Esophagus (tissue), 2 donors: ENCODE data around the gene FBN2. TPM values are rescaled to one million over a fixed set of nuclear protein-coding genes. Genes with fewer than 3 reads are reported as not detected.

Experiments
- H3K27ac ChIP-seq, 2 donors: one replicate each; pipeline ENCODE4 v1.5.1; 2013; ENCODE audit warnings: low read depth in 2 of 2, mild to moderate bottlenecking in 2 of 2, inconsistent platforms in 1 of 2, low read length in 1 of 2, moderate library complexity in 1 of 2
- H3K27me3 ChIP-seq, 2 donors: one replicate each; pipeline ENCODE4 v1.6.1; 2013; ENCODE audit warnings: low read length in 2 of 2, control low read depth in 1 of 2, mild to moderate bottlenecking in 1 of 2; ENCODE audit not compliant: insufficient read depth in 2 of 2, control insufficient read depth in 1 of 2
- H3K36me3 ChIP-seq, 2 donors: one replicate each; pipeline ENCODE4 v1.6.1; 2013; ENCODE audit warnings: low read length in 1 of 2; ENCODE audit not compliant: control insufficient read depth in 2 of 2, insufficient read depth in 2 of 2
- H3K4me1 ChIP-seq, 2 donors: one replicate each; pipeline ENCODE4 v1.6.1; 2013; ENCODE audit warnings: low read length in 1 of 2; ENCODE audit not compliant: control insufficient read depth in 2 of 2, insufficient read depth in 2 of 2
- H3K4me3 ChIP-seq, 2 donors: one replicate each; pipeline ENCODE4 v1.5.1; 2013; ENCODE audit warnings: low read length in 2 of 2, mild to moderate bottlenecking in 2 of 2, low read depth in 1 of 2, moderate library complexity in 1 of 2
- H3K9me3 ChIP-seq, 2 donors: one replicate each; pipeline ENCODE4 v1.6.1; 2013; ENCODE audit warnings: mild to moderate bottlenecking in 2 of 2, low read depth in 1 of 2, low read length in 1 of 2, moderate library complexity in 1 of 2; ENCODE audit not compliant: control insufficient read depth in 2 of 2, insufficient read depth in 1 of 2
- WGBS, 2 donors: extraction: QIAGEN DNeasy Blood & Tissue Kit; methylation state at CpG; one replicate each; pipeline ENCODE4 v1.1.7; 2013; 5-methylcytosine and 5-hydroxymethylcytosine counted together
- polyA plus RNA-seq, 2 donors: library from polyadenylated mRNA; stranded (reverse); fragments of 200-250 nt; gene quantifications; one replicate each; pipeline ENCODE4 v1.2.3, GENCODE V29; 2013
- donor health status: healthy with polysubstance abuse.
- donor health status: Bipolar disorder and iron deficiency.

The FBN2 gene
- polyA plus RNA-seq, 2 donors, result 0.09 to 0.14 TPM

- 71 to 75% methylated on average over 1 of the region's 1 CpG for WGBS, 2 donors
- H3K4me1 ChIP-seq, result no peaks in the 10 kb centered on the region
- no peaks in the 10 kb centered on the region for H3K36me3 ChIP-seq
- H3K27me3 ChIP-seq, result no peaks in the 10 kb centered on the region
- no peak overlapping the region for H3K4me3 ChIP-seq
- no peak overlapping the region for H3K27ac ChIP-seq
- H3K9me3 ChIP-seq, result no peaks in the 10 kb centered on the region
Measured at GRCh38 chr5:128490761-128491160, 47.3 kb downstream of the FBN2 start.

GRCh38 chr5:128487041-128487440, 51.0 kb downstream of the FBN2 start:
- Histone ChIP-seq H3K4me1 (no peaks in the 10 kb centered on the region), H3K36me3 (no peaks in the 10 kb centered on the region), H3K9me3 (no peaks in the 10 kb centered on the region), H3K27ac (no peak overlapping the region), H3K4me3 (no peak overlapping the region), H3K27me3 (no peaks in the 10 kb centered on the region)
- 84 to 95% methylated on average over 3 of the region's 3 CpGs for WGBS, 2 donors

GRCh38 chr5:128483738-128484137, 54.3 kb downstream of the FBN2 start:
- 84 to 90% methylated on average over 3 of the region's 3 CpGs for WGBS, 2 donors
- H3K4me3 ChIP-seq, result no peak overlapping the region
- H3K27ac ChIP-seq, result no peak overlapping the region
- H3K27me3 ChIP-seq, result no peaks in the 10 kb centered on the region
- no peaks in the 10 kb centered on the region for H3K9me3 ChIP-seq
- H3K36me3 ChIP-seq, result no peaks in the 10 kb centered on the region
- no peaks in the 10 kb centered on the region for H3K4me1 ChIP-seq

GRCh38 chr5:128480906-128481633, 57.0 kb downstream of the FBN2 start:
- H3K4me3 ChIP-seq, result no peak overlapping the region
- WGBS, 2 donors, result 85 to 88% methylated on average over 5 of the region's 5 CpGs
- H3K36me3 ChIP-seq, result no peaks in the 10 kb centered on the region
- H3K4me1 ChIP-seq, result no peaks in the 10 kb centered on the region
- no peaks in the 10 kb centered on the region for H3K9me3 ChIP-seq
- no peaks in the 10 kb centered on the region for H3K27me3 ChIP-seq
- H3K27ac ChIP-seq, result no peak overlapping the region

GRCh38 chr5:128480158-128480557, 57.9 kb downstream of the FBN2 start:
- H3K4me1 ChIP-seq, result no peaks in the 10 kb centered on the region
- no peaks in the 10 kb centered on the region for H3K27me3 ChIP-seq
- H3K4me3 ChIP-seq, result no peak overlapping the region
- H3K27ac ChIP-seq, result no peak overlapping the region
- no peaks in the 10 kb centered on the region for H3K9me3 ChIP-seq
- 78 to 87% methylated on average over 1 of the region's 1 CpG for WGBS, 2 donors
- H3K36me3 ChIP-seq, result no peaks in the 10 kb centered on the region

- 78 to 82% methylated on average over 6 of the region's 6 CpGs for WGBS, 2 donors
- Histone ChIP-seq H3K9me3 (no peaks in the 10 kb centered on the region), H3K4me1 (no peaks in the 10 kb centered on the region), H3K4me3 (no peak overlapping the region), H3K36me3 (no peaks in the 10 kb centered on the region), H3K27ac (no peak overlapping the region), H3K27me3 (no peaks in the 10 kb centered on the region)
Measured at GRCh38 chr5:128478386-128479368, 59.4 kb downstream of the FBN2 start.

GRCh38 chr5:128477944-128478343, 60.1 kb downstream of the FBN2 start:
- Histone ChIP-seq H3K4me3 (no peak overlapping the region), H3K4me1 (no peaks in the 10 kb centered on the region), H3K36me3 (no peaks in the 10 kb centered on the region), H3K27me3 (no peaks in the 10 kb centered on the region), H3K9me3 (no peaks in the 10 kb centered on the region), H3K27ac (no peak overlapping the region)
- WGBS, 2 donors, result 81 to 93% methylated on average over 5 of the region's 5 CpGs

- no peaks in the 10 kb centered on the region for H3K4me1 ChIP-seq
- H3K27ac ChIP-seq, result no peak overlapping the region
- H3K27me3 ChIP-seq, result no peaks in the 10 kb centered on the region
- 76 to 85% methylated on average over 3 of the region's 3 CpGs for WGBS, 2 donors
- no peaks in the 10 kb centered on the region for H3K9me3 ChIP-seq
- H3K4me3 ChIP-seq, result no peak overlapping the region
- H3K36me3 ChIP-seq, result no peaks in the 10 kb centered on the region
Measured at GRCh38 chr5:128475693-128476092, 62.4 kb downstream of the FBN2 start.

- Histone ChIP-seq H3K4me3 (no peak overlapping the region), H3K9me3 (no peaks in the 10 kb centered on the region), H3K27me3 (no peaks in the 10 kb centered on the region), H3K27ac (no peak overlapping the region), H3K36me3 (no peaks in the 10 kb centered on the region), H3K4me1 (no peaks in the 10 kb centered on the region)
- 89 to 94% methylated on average over 4 of the region's 4 CpGs for WGBS, 2 donors
Measured at GRCh38 chr5:128472919-128473318, 65.1 kb downstream of the FBN2 start.
